Germinal center (tissue), 1 donor: ENCODE data around the gene VOPP1.

Experiments
- DNase-seq: peaks from one replicate; pipeline ENCODE4 v3.0.0; 2012; ENCODE audit warnings: mixed read lengths, low spot score

VOPP1 gene

DNA sequence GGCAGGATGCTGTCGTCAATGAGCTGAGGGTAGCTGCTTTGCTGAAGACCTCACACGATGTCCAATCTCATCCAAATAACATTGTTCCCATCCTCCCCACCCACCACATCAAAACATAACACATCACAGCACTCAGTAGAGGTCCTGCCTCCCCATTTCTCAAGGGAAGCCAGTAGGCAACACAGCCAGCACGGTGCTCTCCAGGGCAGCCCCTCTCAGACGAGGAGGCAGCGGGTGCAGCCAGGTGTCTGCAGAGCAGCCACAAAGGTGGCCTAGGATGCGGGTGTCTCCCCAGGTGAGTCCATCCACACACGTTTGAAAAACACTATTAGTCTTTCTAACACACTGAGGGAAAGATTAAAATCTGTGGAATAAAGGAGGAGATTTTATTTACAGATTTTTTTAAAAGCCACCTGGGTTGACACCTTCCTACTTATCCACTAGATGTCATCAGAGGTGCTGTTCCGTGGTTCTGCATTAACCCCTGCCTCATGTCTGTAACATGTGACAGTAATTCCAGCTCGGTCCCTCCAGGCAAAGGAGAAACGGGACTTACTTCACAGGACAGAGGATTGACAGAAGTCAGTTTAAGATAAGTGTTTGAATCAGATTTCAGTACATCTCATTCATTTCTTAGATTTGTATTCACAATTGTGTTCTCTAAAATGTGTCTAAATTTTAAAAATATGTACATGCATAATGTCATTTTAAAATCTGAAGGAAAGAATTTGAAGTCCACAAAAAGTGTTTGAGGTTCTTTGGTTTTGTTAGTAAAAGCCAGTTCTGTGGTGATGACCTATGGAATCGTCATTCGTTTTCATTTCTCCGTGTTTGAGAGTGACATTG, 139.1 kb downstream of the VOPP1 start:
- DNase-seq: peak; percentile 39

DNA sequence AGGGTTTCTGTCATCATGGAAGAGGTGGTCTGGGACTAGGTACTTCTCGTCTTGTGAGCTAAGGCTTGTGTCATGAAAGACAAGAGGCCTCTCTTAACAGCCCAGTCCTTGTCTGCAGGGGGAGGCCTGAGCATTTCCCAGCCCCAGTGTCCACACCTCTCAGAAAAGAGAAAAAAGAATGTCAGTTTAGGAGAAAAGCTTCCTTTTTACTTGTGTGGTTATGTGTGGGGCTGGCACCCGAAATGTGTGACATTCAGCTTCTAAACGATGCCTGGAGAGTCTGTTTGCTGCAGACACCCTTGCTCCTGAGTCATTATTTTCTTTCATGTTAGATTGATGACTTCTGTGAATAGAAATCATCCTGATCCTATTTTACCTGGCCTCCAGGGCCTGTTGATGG, 139.8 kb downstream of the VOPP1 start:
- DNase-seq: no peak

DNA sequence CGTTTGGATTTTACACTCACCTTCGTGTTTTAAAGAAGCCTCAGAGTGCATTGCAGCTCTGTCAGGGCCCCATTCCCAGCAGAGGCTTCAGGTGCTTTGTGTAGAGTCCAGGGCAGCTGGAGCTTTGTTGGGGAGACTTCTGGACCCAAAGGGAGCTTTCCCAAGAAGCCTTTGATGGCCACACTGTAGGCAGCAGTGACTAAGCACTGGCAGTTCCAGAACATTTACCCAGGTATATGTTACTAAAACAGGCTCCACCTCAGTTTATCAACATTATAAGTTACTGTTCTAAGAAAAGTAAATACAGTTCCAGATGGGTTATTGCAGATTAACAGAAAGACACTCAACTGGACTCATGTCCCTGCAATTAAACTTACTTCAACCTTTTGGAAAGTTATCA, 140.4 kb downstream of the VOPP1 start:
- no peak for DNase-seq

DNA sequence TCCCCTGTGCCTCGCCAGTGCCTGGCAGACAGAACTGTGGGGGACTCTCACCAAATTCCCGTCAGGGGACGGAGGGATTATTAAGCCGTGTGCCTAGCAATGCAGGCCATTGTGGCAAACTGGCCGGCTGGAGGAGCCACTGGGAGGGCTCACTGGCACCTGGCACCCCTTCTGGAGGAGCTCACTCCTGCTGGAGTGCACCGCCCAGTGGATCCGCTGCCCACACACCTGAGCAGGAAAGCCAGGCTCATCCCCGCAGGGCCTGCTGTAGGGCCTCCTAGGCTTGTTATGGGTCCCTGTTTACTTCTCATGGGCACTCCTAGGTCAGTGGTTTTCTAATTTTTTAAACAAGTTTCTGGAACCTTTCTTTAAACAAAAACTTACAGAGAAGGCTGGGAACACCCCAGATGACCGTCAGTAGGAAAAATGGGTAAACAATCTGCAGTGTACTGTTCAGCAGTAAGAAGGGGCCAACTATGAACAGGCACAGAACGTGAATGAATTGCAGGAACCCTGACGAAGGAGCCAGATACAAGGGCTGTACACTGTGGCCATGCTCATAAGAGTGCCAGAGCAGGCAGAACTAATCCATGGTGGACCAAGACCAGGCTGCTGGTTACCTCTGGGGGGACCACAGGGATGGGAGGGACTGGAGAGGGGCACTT, 142.3 kb downstream of the VOPP1 start:
- DNase-seq: no peak

DNA sequence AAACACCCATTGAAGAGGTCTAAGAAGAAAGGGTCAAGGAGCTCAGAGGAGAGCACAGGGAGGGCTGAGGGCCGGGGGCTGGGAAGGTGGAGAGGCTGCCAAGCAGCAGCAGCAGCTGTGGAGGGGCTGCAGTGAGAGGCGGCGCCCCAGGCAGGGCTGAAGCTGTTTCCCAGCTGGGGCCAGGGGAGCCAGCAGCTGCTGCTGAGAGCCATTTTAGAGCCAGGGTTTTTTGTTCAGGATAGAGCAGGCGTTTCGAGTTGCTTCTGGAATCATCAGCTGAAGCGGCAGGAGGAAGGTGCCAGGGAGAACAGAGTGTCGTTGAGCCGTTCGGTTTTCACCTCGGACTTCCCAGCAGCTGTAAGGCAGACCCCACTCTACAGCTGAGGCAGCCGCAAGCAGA, 144.5 kb downstream of the VOPP1 start:
- no peak for DNase-seq

DNA sequence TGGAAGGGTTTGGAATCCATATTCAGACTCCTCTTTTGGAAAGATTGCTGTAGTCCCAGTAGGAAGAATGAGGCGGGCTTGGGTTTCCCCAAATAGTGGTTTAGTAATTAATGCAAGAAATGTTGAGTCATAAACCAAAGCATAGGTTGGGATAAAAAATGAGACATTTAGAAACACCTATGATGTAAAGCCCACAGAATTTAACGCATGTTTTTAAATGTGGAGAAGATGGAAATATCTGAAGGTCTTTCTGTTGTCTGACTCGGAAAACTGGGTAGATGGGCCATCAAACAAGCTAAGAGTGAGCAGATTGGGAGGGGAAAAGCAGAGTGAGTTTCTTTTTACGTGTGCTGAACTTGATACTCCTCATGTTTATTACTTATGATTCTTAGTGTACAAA, 145.0 kb downstream of the VOPP1 start:
- DNase-seq: no peak

DNA sequence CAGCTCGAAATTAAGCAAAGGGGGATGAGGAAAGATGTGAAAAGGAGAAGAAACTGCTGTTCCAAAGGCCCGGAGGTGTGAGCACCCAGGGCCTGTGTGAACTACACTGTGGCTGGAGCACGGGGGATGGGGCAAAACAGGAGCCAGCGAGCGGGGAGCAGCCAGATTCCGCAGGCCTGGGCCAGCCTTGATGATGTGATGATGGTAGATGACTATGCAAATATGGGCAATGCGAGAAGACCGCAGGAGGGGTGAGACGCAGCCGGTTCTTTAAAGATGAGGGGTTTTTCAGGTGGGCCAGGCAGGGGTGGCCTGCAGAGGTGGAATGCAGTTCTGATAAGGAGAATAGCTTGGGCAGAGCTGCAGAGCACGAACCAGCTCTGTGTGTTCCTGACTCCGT, 145.6 kb downstream of the VOPP1 start:
- DNase-seq: no peak

DNA sequence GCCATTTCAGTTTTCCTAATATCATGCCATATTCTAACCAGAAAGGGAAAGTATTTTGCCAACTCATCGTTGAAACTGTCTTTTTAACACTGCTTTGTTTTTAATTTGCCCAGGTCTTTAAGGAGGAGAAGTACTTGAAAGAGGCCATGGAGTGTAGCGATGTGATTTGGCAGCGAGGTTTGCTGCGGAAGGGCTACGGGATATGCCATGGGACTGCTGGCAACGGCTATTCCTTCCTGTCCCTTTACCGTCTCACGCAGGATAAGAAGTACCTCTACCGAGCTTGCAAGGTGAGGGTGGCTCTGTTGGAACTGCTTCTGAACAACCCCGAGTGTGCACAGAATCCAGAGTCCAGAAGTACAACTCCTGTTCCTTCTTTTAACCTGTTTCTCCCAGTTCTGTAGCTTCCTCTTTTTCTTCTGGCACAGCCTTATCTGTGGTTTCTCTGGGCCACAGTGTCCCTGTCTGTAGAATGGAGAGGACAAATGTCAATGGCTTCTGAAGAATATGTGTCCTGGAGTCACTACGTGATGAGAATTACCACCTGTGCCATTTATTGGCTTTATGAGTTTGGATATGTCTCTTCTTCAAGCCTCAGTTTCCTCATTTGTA, 147.1 kb downstream of the VOPP1 start:
- DNase-seq: no peak

DNA sequence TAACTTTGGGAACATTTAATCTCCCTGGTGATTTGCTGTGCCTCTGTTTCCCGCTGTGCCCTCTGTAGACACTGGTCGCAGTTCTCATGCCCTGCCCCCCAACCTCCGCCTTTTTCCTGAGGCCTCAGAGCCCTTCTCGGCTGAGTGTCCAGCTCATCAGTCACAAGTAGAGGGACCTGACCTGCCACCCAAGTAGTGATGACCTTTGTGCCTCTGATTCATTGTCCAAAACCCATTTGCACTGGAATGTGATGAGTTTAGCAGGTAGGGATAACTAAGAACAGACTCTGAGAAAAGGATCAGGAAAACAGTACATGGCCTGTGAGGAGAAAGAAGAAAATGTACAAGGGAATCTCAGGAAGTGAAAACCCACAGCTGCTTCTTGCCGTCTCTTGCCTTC, 148.4 kb downstream of the VOPP1 start:
- DNase-seq: no peak

DNA sequence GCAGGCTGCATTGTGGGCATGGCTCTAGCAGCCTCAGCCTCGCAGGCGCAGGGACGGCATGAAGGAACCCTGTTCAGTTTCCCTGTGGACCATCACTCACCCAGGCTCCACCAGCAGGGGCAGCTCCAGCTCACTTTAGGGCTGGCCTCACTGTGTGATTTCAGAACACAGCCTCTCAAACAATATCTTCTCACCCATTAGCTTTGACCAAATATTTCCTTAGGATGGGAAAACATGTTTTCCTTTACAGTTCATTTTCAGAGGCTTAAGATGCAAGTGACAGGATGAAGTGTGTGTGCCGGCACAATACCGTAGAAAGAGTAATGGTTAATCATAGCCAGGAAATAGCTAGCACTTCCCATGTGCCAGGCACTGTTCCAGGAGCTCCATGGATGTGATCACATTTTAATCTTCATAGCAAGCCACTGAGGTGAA, 149.0 kb downstream of the VOPP1 start:
- DNase-seq: no peak
